PC-3 (cell line): ENCODE measurements around the gene EPB41L5. TPM values are rescaled to one million over a fixed set of nuclear protein-coding genes. Genes with fewer than 3 reads are reported as not detected.

ENCODE experiments used
- ATAC-seq: fragments of 200-7000 bp; cut with Tn5 transposase; 2 replicates; pipeline ENCODE4 v1.9.1; 2020; ENCODE audit warnings: mild to moderate bottlenecking, moderate library complexity
- BruUV-seq: library from RNA; stranded (reverse); fragments of 400-500 nt; replicated peaks from 2 replicates; lab custom pipeline; 2021; lab: Mats Ljungman, UMichigan
- CTCF ChIA-PET: fragments of 300-600 bp; sonication (Branson Sonifier 250); formaldehyde crosslinking; loops from one replicate; lab custom pipeline; 2022; ENCODE audit warnings: antibody characterized with exemption; lab: Charles Lee
- POLR2A ChIA-PET: fragments of 300-600 bp; sonication (Branson Sonifier 250); formaldehyde crosslinking; loops from one replicate; lab custom pipeline; 2022; ENCODE audit warnings: antibody characterized with exemption; ENCODE audit not compliant: unreplicated experiment; lab: Charles Lee
- DNase-seq: peaks from one replicate; pipeline ENCODE4 v3.0.0-alpha.2; 2015
- H2AFZ ChIP-seq: fragments of 300-600 bp; sonication (generic); 2 replicates; pipeline ENCODE4 v1.6.0; 2016; ENCODE audit warnings: antibody characterized with exemption, low read length
- H3F3A ChIP-seq: fragments of 300-600 bp; sonication (generic); one replicate; pipeline ENCODE4 v1.6.0; 2017; ENCODE audit warnings: antibody characterized with exemption, low read length, control low read depth, mild to moderate bottlenecking; ENCODE audit not compliant: unreplicated experiment
- H3K27ac ChIP-seq: fragments of 300-600 bp; sonication (generic); 2 replicates; pipeline ENCODE4 v1.5.1; 2016; ENCODE audit warnings: mild to moderate bottlenecking, low read length
- H3K27me3 ChIP-seq: fragments of 300-600 bp; sonication (generic); 2 replicates; pipeline ENCODE4 v1.6.1; 2016; ENCODE audit warnings: low read length, mixed read lengths
- H3K36me3 ChIP-seq: fragments of 300-600 bp; sonication (generic); 2 replicates; pipeline ENCODE4 v1.6.1; 2016; ENCODE audit warnings: low read depth, mixed run types, low read length, mixed read lengths
- H3K4me1 ChIP-seq: fragments of 300-600 bp; sonication (generic); 2 replicates; pipeline ENCODE4 v1.5.1; 2016; ENCODE audit warnings: low read length; ENCODE audit not compliant: insufficient read depth
- H3K4me2 ChIP-seq: fragments of 300-600 bp; sonication (generic); 2 replicates; pipeline ENCODE4 v1.6.0; 2016; ENCODE audit warnings: low read length
- H3K4me3 ChIP-seq: fragments of 300-600 bp; sonication (generic); 2 replicates; pipeline ENCODE4 v1.5.1; 2016; ENCODE audit warnings: mild to moderate bottlenecking, low read length, mixed read lengths
- H3K79me2 ChIP-seq: fragments of 300-600 bp; sonication (generic); 2 replicates; pipeline ENCODE4 v1.6.1; 2017; ENCODE audit warnings: low read length, mixed read lengths
- H3K9ac ChIP-seq: fragments of 300-600 bp; sonication (generic); 2 replicates; pipeline ENCODE4 v1.6.0; 2016; ENCODE audit warnings: mild to moderate bottlenecking, low read length
- H3K9me2 ChIP-seq: fragments of 300-600 bp; sonication (generic); replicated peaks from 2 replicates; pipeline ENCODE4 v1.6.1; 2016; ENCODE audit warnings: mixed run types, low read length, mixed read lengths
- H3K9me3 ChIP-seq: fragments of 300-600 bp; sonication (generic); 2 replicates; pipeline ENCODE4 v1.6.1; 2016; ENCODE audit warnings: low read length, mixed read lengths
- H4K20me1 ChIP-seq: fragments of 300-600 bp; sonication (generic); 2 replicates; pipeline ENCODE4 v1.6.1; 2016; ENCODE audit warnings: low read length, mixed read lengths
- CTCF ChIP-seq: fragments of 300-600 bp; sonication (generic); conservative IDR thresholded peaks from 2 replicates; pipeline ENCODE4 v1.5.1; 2017; ENCODE audit warnings: antibody characterized with exemption, low read depth, mild to moderate bottlenecking, low read length
- EZH2 ChIP-seq: fragments of 300-600 bp; sonication (generic); IDR thresholded peaks from one replicate; pipeline ENCODE4 v1.6.1; 2017; ENCODE audit warnings: antibody characterized with exemption, mild to moderate bottlenecking, low read length; ENCODE audit not compliant: unreplicated experiment
- EZH2phosphoT487 ChIP-seq: fragments of 300-600 bp; sonication (generic); IDR thresholded peaks from 2 replicates; pipeline ENCODE4 v1.6.1; 2018; ENCODE audit warnings: mild to moderate bottlenecking, antibody characterized with exemption, low read length, borderline replicate concordance
- intact Hi-C: fragments of 100-400 bp; cut with micrococcal nuclease; formaldehyde crosslinking; loops from 2 replicates; pipeline ENCODE4 v1.9.0; 2023
- total RNA-seq: library from RNA; depleted of rRNA; stranded (reverse); fragments of >200 nt; gene quantifications from 2 replicates; pipeline ENCODE4 v1.2.3, GENCODE V29; 2014

EPB41L5 gene
- total RNA-seq, 1 experiment from 2014 or later, result 11.7 TPM

GRCh38 chr2:120177001-120177621 is 164.2 kb downstream of the EPB41L5 start:
- CTCF ChIA-PET, result interaction anchor here (0.7 kb wide), 1 partner anchor 474 kb away, joined by 3 read pairs; no protein-coding TSS in a partner anchor
- H3K36me3 ChIP-seq, result no peaks in the 10 kb centered on the region
- no peak for DNase-seq
- H3K4me3 ChIP-seq, result no peak overlapping the region
- no peaks in the 10 kb centered on the region for H3K79me2 ChIP-seq
- H3K27me3 ChIP-seq, result no peaks in the 10 kb centered on the region
- H3K4me2 ChIP-seq, result no peak overlapping the region
- TF ChIP-seq EZH2phosphoT487, result no peak
- TF ChIP-seq EZH2, result no peak
- no peak for TF ChIP-seq CTCF
- POLR2A ChIA-PET, result no interaction called here
- H3K9ac ChIP-seq, result no peak overlapping the region
- no peaks in the 10 kb centered on the region for H3F3A ChIP-seq
- H4K20me1 ChIP-seq, result no peaks in the 10 kb centered on the region
- ATAC-seq, result no peak
- no peaks in the 10 kb centered on the region for H3K4me1 ChIP-seq
- H3K9me2 ChIP-seq, result no peaks in the 10 kb centered on the region
- H3K9me3 ChIP-seq, result no peaks in the 10 kb centered on the region
- H2AFZ ChIP-seq, result no peak overlapping the region
- intact Hi-C loops, result loop anchor here (10.0 kb wide), 2 partner anchors 352 to 532 kb away; no protein-coding TSS in a partner anchor
- no peak overlapping the region for H3K27ac ChIP-seq
- no TSS peak for BruUV-seq

GRCh38 chr2:120177973-120178372 is 165.1 kb downstream of the EPB41L5 start:
- Histone ChIP-seq H3K9ac (no peak overlapping the region), H3K27me3 (no peaks in the 10 kb centered on the region), H3K9me2 (no peaks in the 10 kb centered on the region), H3K36me3 (no peaks in the 10 kb centered on the region), H3K79me2 (no peaks in the 10 kb centered on the region), H3K4me2 (no peak overlapping the region), H2AFZ (no peak overlapping the region), H3K4me3 (no peak overlapping the region), H3K4me1 (no peaks in the 10 kb centered on the region), H4K20me1 (no peaks in the 10 kb centered on the region), H3F3A (no peaks in the 10 kb centered on the region), H3K9me3 (no peaks in the 10 kb centered on the region), H3K27ac (no peak overlapping the region)
- no TSS peak for BruUV-seq
- POLR2A ChIA-PET, result no interaction called here
- intact Hi-C loops, result loop anchor here (10.0 kb wide), 2 partner anchors 353 to 533 kb away; no protein-coding TSS in a partner anchor
- CTCF ChIA-PET, result no interaction called here
- TF ChIP-seq CTCF, result no peak
- no peak for TF ChIP-seq EZH2
- TF ChIP-seq EZH2phosphoT487, result no peak
- ATAC-seq, result no peak
- no peak for DNase-seq

GRCh38 chr2:120179396-120179795 is 166.5 kb downstream of the EPB41L5 start:
- BruUV-seq, result no TSS peak

More at GRCh38 chr2:120179396-120179795, 166.5 kb downstream of the EPB41L5 start:
- H3K27me3 ChIP-seq, result no peaks in the 10 kb centered on the region
- H3K4me2 ChIP-seq, result no peak overlapping the region
- POLR2A ChIA-PET, result no interaction called here
- TF ChIP-seq EZH2 (no peak), EZH2phosphoT487 (no peak), CTCF (no peak)
- CTCF ChIA-PET, result no interaction called here
- no peak overlapping the region for H3K27ac ChIP-seq
- no peaks in the 10 kb centered on the region for H3K36me3 ChIP-seq
- no peaks in the 10 kb centered on the region for H4K20me1 ChIP-seq
- H3K79me2 ChIP-seq, result no peaks in the 10 kb centered on the region
- no peak overlapping the region for H2AFZ ChIP-seq
- no peaks in the 10 kb centered on the region for H3F3A ChIP-seq
- no peaks in the 10 kb centered on the region for H3K4me1 ChIP-seq
- no peak overlapping the region for H3K9ac ChIP-seq
- H3K4me3 ChIP-seq, result no peak overlapping the region
- no peaks in the 10 kb centered on the region for H3K9me3 ChIP-seq
- intact Hi-C loops, result loop anchor here (10.0 kb wide), 2 partner anchors 355 to 535 kb away; no protein-coding TSS in a partner anchor
- DNase-seq (no peak), ATAC-seq (no peak)
- H3K9me2 ChIP-seq, result no peaks in the 10 kb centered on the region
